HEK293 (cell line): ENCODE measurements around the gene SCN4A.

Experiments
- CTCF ChIA-PET: fragments of 350-600 bp; formaldehyde crosslinking; extraction: SDS; loops from one replicate; lab custom pipeline; 2021; ENCODE audit warnings: antibody characterized with exemption; lab: Yijun Ruan, JAX
- POLR2A ChIA-PET: fragments of 300-600 bp; formaldehyde crosslinking; extraction: SDS; loops from one replicate; lab custom pipeline; 2020; ENCODE audit warnings: antibody characterized with exemption, inconsistent platforms; lab: Yijun Ruan, JAX
- H3K27ac ChIP-seq: fragments of 200-500 bp; sonication (Bioruptor generic); 2 replicates; pipeline ENCODE4 v1.5.1; 2014; ENCODE audit warnings: low read depth, low read length, control low read depth, inconsistent platforms; ENCODE audit errors: extremely low read depth
- H3K36me3 ChIP-seq, 2 experiments: fragments of 200-500 bp in 1 of 2; sonication (Bioruptor generic) in 1 of 2; 1 replicate in 1 of 2; 2 replicates in 1 of 2; pipeline ENCODE4 v1.5.1; 2014 to 2017; ENCODE audit warnings: inconsistent platforms in 2 of 2, low read length in 2 of 2; ENCODE audit not compliant: control insufficient read depth in 2 of 2, insufficient read depth in 1 of 2
- H3K4me1 ChIP-seq: fragments of 200-500 bp; sonication (Bioruptor generic); 2 replicates; pipeline ENCODE4 v1.5.1; 2014; ENCODE audit warnings: mild to moderate bottlenecking, low read length, inconsistent platforms; ENCODE audit not compliant: control insufficient read depth, insufficient read depth
- H3K4me3 ChIP-seq: 2 replicates; pipeline ENCODE4 v1.5.1; 2011; ENCODE audit warnings: low read depth, mild to moderate bottlenecking, control low read depth, low read length, moderate library complexity
- H3K9me3 ChIP-seq: fragments of 200-500 bp; sonication (Bioruptor generic); 2 replicates; pipeline ENCODE4 v1.5.1; 2014; ENCODE audit warnings: low read depth, low read length, inconsistent platforms; ENCODE audit not compliant: control insufficient read depth, insufficient read depth
- ATF2 ChIP-seq: fragments of 450-650 bp; formaldehyde crosslinking; IDR thresholded peaks from 2 replicates; pipeline ENCODE4 v1.5.1; 2016; ENCODE audit warnings: missing biosample characterization, missing genetic modification characterization, low read depth
- BCL6B ChIP-seq: fragments of 450-650 bp; formaldehyde crosslinking; IDR thresholded peaks from 2 replicates; pipeline ENCODE4 v1.5.1; 2017; ENCODE audit warnings: missing biosample characterization, missing genetic modification characterization
- GLIS1 ChIP-seq: fragments of 450-650 bp; formaldehyde crosslinking; IDR thresholded peaks from 2 replicates; pipeline ENCODE4 v1.5.1; 2016; ENCODE audit warnings: missing biosample characterization, missing genetic modification characterization
- GLIS2 ChIP-seq: fragments of 450-650 bp; formaldehyde crosslinking; IDR thresholded peaks from 2 replicates; pipeline ENCODE4 v1.5.1; 2016; ENCODE audit warnings: missing biosample characterization, missing genetic modification characterization
- ZBTB21 ChIP-seq: fragments of 450-650 bp; formaldehyde crosslinking; IDR thresholded peaks from 2 replicates; pipeline ENCODE4 v1.5.1; 2017; ENCODE audit warnings: missing biosample characterization, missing genetic modification characterization
- ZFHX2 ChIP-seq: fragments of 450-650 bp; formaldehyde crosslinking; conservative IDR thresholded peaks from 2 replicates; pipeline ENCODE4 v1.5.1; 2016; ENCODE audit warnings: missing biosample characterization, missing genetic modification characterization
- ZNF10 ChIP-seq: fragments of 450-650 bp; formaldehyde crosslinking; IDR thresholded peaks from 2 replicates; pipeline ENCODE4 v1.5.1; 2017; ENCODE audit warnings: missing biosample characterization, missing genetic modification characterization
- ZNF211 ChIP-seq: fragments of 450-650 bp; formaldehyde crosslinking; IDR thresholded peaks from 2 replicates; pipeline ENCODE4 v1.5.1; 2016; ENCODE audit warnings: low read depth, missing biosample characterization, missing genetic modification characterization
- ZNF239 ChIP-seq: fragments of 450-650 bp; formaldehyde crosslinking; IDR thresholded peaks from 2 replicates; pipeline ENCODE4 v1.5.1; 2016; ENCODE audit warnings: missing biosample characterization, missing genetic modification characterization
- ZNF26 ChIP-seq: fragments of 450-650 bp; formaldehyde crosslinking; IDR thresholded peaks from 2 replicates; pipeline ENCODE4 v1.5.1; 2016; ENCODE audit warnings: missing biosample characterization, missing genetic modification characterization
- ZNF274 ChIP-seq, 2 experiments: fragments of 200-500 bp in 1 of 2; fragments of 450-650 bp in 1 of 2; sonication (Bioruptor generic) in 1 of 2; formaldehyde crosslinking in 1 of 2; IDR thresholded peaks; 2 replicates each; pipeline versions ENCODE4 v1.5.1 to v1.6.1; 2014 to 2016; ENCODE audit warnings: borderline replicate concordance in 1 of 2, inconsistent platforms in 1 of 2, low read length in 1 of 2, missing biosample characterization in 1 of 2, missing genetic modification characterization in 1 of 2
- ZNF292 ChIP-seq: fragments of 450-650 bp; formaldehyde crosslinking; IDR thresholded peaks from 2 replicates; pipeline ENCODE4 v1.5.1; 2016; ENCODE audit warnings: low read depth, missing biosample characterization, missing genetic modification characterization, borderline replicate concordance
- ZNF341 ChIP-seq: fragments of 450-650 bp; formaldehyde crosslinking; IDR thresholded peaks from 2 replicates; pipeline ENCODE4; 2016; ENCODE audit warnings: low read depth, missing biosample characterization, missing genetic modification characterization
- ZNF529 ChIP-seq: fragments of 450-650 bp; formaldehyde crosslinking; IDR thresholded peaks from 2 replicates; pipeline ENCODE4 v1.5.1; 2017; ENCODE audit warnings: missing genetic modification characterization, missing biosample characterization; ENCODE audit not compliant: insufficient replicate concordance
- ZNF530 ChIP-seq: fragments of 450-650 bp; formaldehyde crosslinking; IDR thresholded peaks from 2 replicates; pipeline ENCODE4 v1.5.1; 2016; ENCODE audit warnings: low read depth, missing biosample characterization, missing genetic modification characterization

The SCN4A gene

GRCh38 chr17:64004903-64005733 is 32.4 kb upstream of the SCN4A start:
- ChIA-PET CTCF (interaction anchor here (0.6 to 1.2 kb wide), 4 partner anchors 12 to 579 kb away, joined by 3 to 6 read pairs (median 3); no protein-coding TSS in a partner anchor), POLR2A (no interaction called here)
- H3K4me3 ChIP-seq = no peak overlapping the region
- no peak for TF ChIP-seq ZNF274 (IDR thresholded peaks at IDR 0.05; ENCODE audit: low read length)
- TF ChIP-seq ZNF274 (tag by site-specific recombination; IDR thresholded peaks at IDR 0.05; ENCODE audit: borderline replicate concordance) = no peak
- no peak for TF ChIP-seq ZFHX2
- TF ChIP-seq ZNF292 (tag by site-specific recombination) = no peak
- no peak for TF ChIP-seq ATF2
- no peaks in the 10 kb centered on the region for H3K9me3 ChIP-seq
- no peaks in the 10 kb centered on the region; the same call in 1 of the 2 replicates for H3K4me1 ChIP-seq
- H3K27ac ChIP-seq = no peak overlapping the region
- no peaks in the 10 kb centered on the region for H3K36me3 ChIP-seq

GRCh38 chr17:64004218-64004770 is 31.6 kb upstream of the SCN4A start:
- no peaks in the 10 kb centered on the region for H3K9me3 ChIP-seq
- no peak overlapping the region for H3K27ac ChIP-seq
- no peaks in the 10 kb centered on the region; the same call in 1 of the 2 replicates for H3K4me1 ChIP-seq
- TF ChIP-seq ZNF26 (tag by site-specific recombination) (no peak), ZNF239 (tag by site-specific recombination) (no peak)
- POLR2A ChIA-PET = no interaction called here
- no peaks in the 10 kb centered on the region for H3K36me3 ChIP-seq
- CTCF ChIA-PET = no interaction called here
- H3K4me3 ChIP-seq = no peak overlapping the region

GRCh38 chr17:64003526-64004121 is 30.9 kb upstream of the SCN4A start:
- H3K9me3 ChIP-seq = no peaks in the 10 kb centered on the region
- POLR2A ChIA-PET = no interaction called here
- no peaks in the 10 kb centered on the region for H3K36me3 ChIP-seq
- CTCF ChIA-PET = interaction anchor here (0.8 to 1.6 kb wide), 2 partner anchors 13 to 23 kb away, joined by 3 to 7 read pairs; no protein-coding TSS in a partner anchor
- peak; percentile 20; the same call in 1 of the 2 replicates for TF ChIP-seq GLIS1
- no peak for TF ChIP-seq ZNF529
- TF ChIP-seq ZBTB21 (tag by site-specific recombination) = no peak
- peak; percentile 14; the same call in 1 of the 2 replicates for TF ChIP-seq GLIS2 (tag by site-specific recombination)
- TF ChIP-seq ZNF211 (tag by site-specific recombination) = no peak
- TF ChIP-seq ZNF341 (tag by site-specific recombination) = no peak
- TF ChIP-seq ZNF10 = no peak
- no peak for TF ChIP-seq ZNF530 (tag by site-specific recombination)
- TF ChIP-seq BCL6B (tag by site-specific recombination) = no peak
- H3K4me3 ChIP-seq = no peak overlapping the region
- H3K27ac ChIP-seq = no peak overlapping the region
- no peaks in the 10 kb centered on the region; the same call in 1 of the 2 replicates for H3K4me1 ChIP-seq
